Ovary (tissue), 3 donors: ENCODE measurements around the gene LRFN2.

Experiments
- EP300 ChIP-seq: sonication (generic); formaldehyde crosslinking; IDR thresholded peaks from one replicate; pipeline ENCODE4 v1.6.1; 2017; ENCODE audit warnings: antibody characterized with exemption
- POLR2A ChIP-seq: fragments of 450-650 bp; IDR thresholded peaks from one replicate; pipeline ENCODE4 v1.6.1; 2017; ENCODE audit warnings: antibody characterized with exemption, mild to moderate bottlenecking, moderate library complexity
- TF ChIP-seq, protein P1 (sequence below), 3 donors: fragments of 450-650 bp in 2 of 3; fragments of 200-600 bp in 1 of 3; IDR thresholded peaks; one replicate each; pipeline versions ENCODE4 v1.5.1 to v1.8.0; 2016 to 2022; ENCODE audit warnings: antibody characterized with exemption in 3 of 3, mild to moderate bottlenecking in 1 of 3
- donor health status: DM: no; HTN: no; CAD: no.

DNA sequence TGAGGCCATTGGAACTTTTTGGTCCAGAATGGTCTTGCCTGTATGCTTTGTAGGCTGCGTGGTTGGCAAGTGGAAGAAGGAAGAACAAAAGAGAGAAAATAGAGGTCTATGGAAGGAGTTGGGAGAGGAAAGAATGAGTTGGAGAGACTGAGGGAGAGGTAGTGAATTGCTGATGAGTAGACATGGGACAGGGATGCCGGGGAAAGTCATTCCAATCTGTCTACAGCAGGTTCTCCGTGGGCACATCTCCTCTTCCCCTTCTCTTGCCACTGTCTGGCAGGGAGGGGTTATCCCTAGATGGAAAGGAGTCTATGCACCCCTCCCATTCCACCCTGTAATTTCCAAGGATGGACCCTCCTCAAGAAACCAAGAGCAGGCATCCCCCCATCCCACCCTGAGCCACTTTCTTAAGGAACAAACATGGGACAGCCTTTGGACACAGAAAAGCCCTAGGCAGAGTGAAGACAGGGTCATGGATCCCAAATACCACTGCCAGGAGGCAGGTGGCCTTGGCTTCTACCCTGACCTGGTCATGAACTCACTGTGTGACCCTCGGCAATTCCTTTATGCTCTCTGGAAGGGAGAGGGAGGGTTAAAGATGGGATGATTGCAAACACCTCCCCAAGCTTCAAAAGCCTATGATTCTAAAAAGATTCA lies 196.9 kb downstream of the LRFN2 start:
- TF ChIP-seq, protein P1, sequence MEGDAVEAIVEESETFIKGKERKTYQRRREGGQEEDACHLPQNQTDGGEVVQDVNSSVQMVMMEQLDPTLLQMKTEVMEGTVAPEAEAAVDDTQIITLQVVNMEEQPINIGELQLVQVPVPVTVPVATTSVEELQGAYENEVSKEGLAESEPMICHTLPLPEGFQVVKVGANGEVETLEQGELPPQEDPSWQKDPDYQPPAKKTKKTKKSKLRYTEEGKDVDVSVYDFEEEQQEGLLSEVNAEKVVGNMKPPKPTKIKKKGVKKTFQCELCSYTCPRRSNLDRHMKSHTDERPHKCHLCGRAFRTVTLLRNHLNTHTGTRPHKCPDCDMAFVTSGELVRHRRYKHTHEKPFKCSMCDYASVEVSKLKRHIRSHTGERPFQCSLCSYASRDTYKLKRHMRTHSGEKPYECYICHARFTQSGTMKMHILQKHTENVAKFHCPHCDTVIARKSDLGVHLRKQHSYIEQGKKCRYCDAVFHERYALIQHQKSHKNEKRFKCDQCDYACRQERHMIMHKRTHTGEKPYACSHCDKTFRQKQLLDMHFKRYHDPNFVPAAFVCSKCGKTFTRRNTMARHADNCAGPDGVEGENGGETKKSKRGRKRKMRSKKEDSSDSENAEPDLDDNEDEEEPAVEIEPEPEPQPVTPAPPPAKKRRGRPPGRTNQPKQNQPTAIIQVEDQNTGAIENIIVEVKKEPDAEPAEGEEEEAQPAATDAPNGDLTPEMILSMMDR (IDR thresholded peaks at IDR 0.05), result no peak
- TF ChIP-seq EP300, result no peak
- TF ChIP-seq POLR2A, result no peak
